HEK293 (cell line): ENCODE data around the gene OBSL1.

Experiments
- CTCF ChIA-PET: fragments of 350-600 bp; formaldehyde crosslinking; extraction: SDS; loops from one replicate; lab custom pipeline; 2021; ENCODE audit warnings: antibody characterized with exemption; lab: Yijun Ruan, JAX
- POLR2A ChIA-PET: fragments of 300-600 bp; formaldehyde crosslinking; extraction: SDS; loops from one replicate; lab custom pipeline; 2020; ENCODE audit warnings: antibody characterized with exemption, inconsistent platforms; lab: Yijun Ruan, JAX
- H3K27ac ChIP-seq: fragments of 200-500 bp; sonication (Bioruptor generic); 2 replicates; pipeline ENCODE4 v1.5.1; 2014; ENCODE audit warnings: low read depth, low read length, control low read depth, inconsistent platforms; ENCODE audit errors: extremely low read depth
- H3K36me3 ChIP-seq, 2 experiments: fragments of 200-500 bp in 1 of 2; sonication (Bioruptor generic) in 1 of 2; 1 replicate in 1 of 2; 2 replicates in 1 of 2; pipeline ENCODE4 v1.5.1; 2014 to 2017; ENCODE audit warnings: inconsistent platforms in 2 of 2, low read length in 2 of 2; ENCODE audit not compliant: control insufficient read depth in 2 of 2, insufficient read depth in 1 of 2
- H3K4me1 ChIP-seq: fragments of 200-500 bp; sonication (Bioruptor generic); 2 replicates; pipeline ENCODE4 v1.5.1; 2014; ENCODE audit warnings: mild to moderate bottlenecking, low read length, inconsistent platforms; ENCODE audit not compliant: control insufficient read depth, insufficient read depth
- H3K4me3 ChIP-seq: 2 replicates; pipeline ENCODE4 v1.5.1; 2011; ENCODE audit warnings: low read depth, mild to moderate bottlenecking, control low read depth, low read length, moderate library complexity
- H3K9me3 ChIP-seq: fragments of 200-500 bp; sonication (Bioruptor generic); 2 replicates; pipeline ENCODE4 v1.5.1; 2014; ENCODE audit warnings: low read depth, low read length, inconsistent platforms; ENCODE audit not compliant: control insufficient read depth, insufficient read depth
- ATF2 ChIP-seq: fragments of 450-650 bp; formaldehyde crosslinking; IDR thresholded peaks from 2 replicates; pipeline ENCODE4 v1.5.1; 2016; ENCODE audit warnings: missing biosample characterization, missing genetic modification characterization, low read depth
- BCL11A ChIP-seq: fragments of 450-650 bp; formaldehyde crosslinking; IDR thresholded peaks from 2 replicates; pipeline ENCODE4 v1.5.1; 2016; ENCODE audit warnings: low read depth, missing biosample characterization, missing genetic modification characterization
- GFI1B ChIP-seq: fragments of 450-650 bp; formaldehyde crosslinking; IDR thresholded peaks from 2 replicates; pipeline ENCODE4 v1.5.1; 2016; ENCODE audit warnings: missing biosample characterization, missing genetic modification characterization
- GLI2 ChIP-seq: fragments of 450-650 bp; formaldehyde crosslinking; IDR thresholded peaks from 2 replicates; pipeline ENCODE4; 2017; ENCODE audit warnings: missing biosample characterization, missing genetic modification characterization, low read depth, borderline replicate concordance
- GLIS1 ChIP-seq: fragments of 450-650 bp; formaldehyde crosslinking; IDR thresholded peaks from 2 replicates; pipeline ENCODE4 v1.5.1; 2016; ENCODE audit warnings: missing biosample characterization, missing genetic modification characterization
- HOXD13 ChIP-seq: sonication (generic); formaldehyde crosslinking; IDR thresholded peaks from 2 replicates; pipeline ENCODE4 v1.8.0; 2022; ENCODE audit warnings: missing genetic modification reagents, borderline replicate concordance
- KLF10 ChIP-seq: fragments of 450-650 bp; IDR thresholded peaks from 2 replicates; pipeline ENCODE4 v1.5.1; 2018; ENCODE audit warnings: missing biosample characterization, mild to moderate bottlenecking, missing genetic modification characterization
- KLF17 ChIP-seq: fragments of 450-650 bp; formaldehyde crosslinking; IDR thresholded peaks from 2 replicates; pipeline ENCODE4 v1.5.1; 2016; ENCODE audit warnings: missing biosample characterization, missing genetic modification characterization
- KLF7 ChIP-seq: fragments of 450-650 bp; formaldehyde crosslinking; IDR thresholded peaks from 2 replicates; pipeline ENCODE4 v1.5.1; 2016; ENCODE audit warnings: missing biosample characterization, missing genetic modification characterization, borderline replicate concordance
- MZF1 ChIP-seq: fragments of 450-650 bp; formaldehyde crosslinking; IDR thresholded peaks from 2 replicates; pipeline ENCODE4 v1.5.1; 2017; ENCODE audit warnings: missing biosample characterization, missing genetic modification characterization, borderline replicate concordance
- SP3 ChIP-seq: fragments of 450-650 bp; formaldehyde crosslinking; IDR thresholded peaks from 2 replicates; pipeline ENCODE4 v1.5.1; 2016; ENCODE audit warnings: missing biosample characterization, missing genetic modification characterization
- SP7 ChIP-seq: fragments of 450-650 bp; formaldehyde crosslinking; IDR thresholded peaks from 2 replicates; pipeline ENCODE4 v1.5.1; 2016; ENCODE audit warnings: missing biosample characterization, missing genetic modification characterization
- ZBTB6 ChIP-seq: fragments of 450-650 bp; formaldehyde crosslinking; IDR thresholded peaks from 2 replicates; pipeline ENCODE4 v1.5.1; 2017; ENCODE audit warnings: missing biosample characterization, missing genetic modification characterization
- ZIC2 ChIP-seq: fragments of 450-650 bp; formaldehyde crosslinking; IDR thresholded peaks from 2 replicates; pipeline ENCODE4 v1.5.1; 2016; ENCODE audit warnings: missing biosample characterization, missing genetic modification characterization
- ZNF155 ChIP-seq: fragments of 450-650 bp; formaldehyde crosslinking; IDR thresholded peaks from 2 replicates; pipeline ENCODE4 v1.5.1; 2016; ENCODE audit warnings: missing biosample characterization, missing genetic modification characterization
- ZNF157 ChIP-seq: fragments of 450-650 bp; formaldehyde crosslinking; IDR thresholded peaks from 2 replicates; pipeline ENCODE4 v1.5.1; 2016; ENCODE audit warnings: missing biosample characterization, missing genetic modification characterization
- ZNF175 ChIP-seq: fragments of 450-650 bp; formaldehyde crosslinking; IDR thresholded peaks from 2 replicates; pipeline ENCODE4 v1.5.1; 2016; ENCODE audit warnings: missing biosample characterization, missing genetic modification characterization
- ZNF335 ChIP-seq: fragments of 450-650 bp; formaldehyde crosslinking; conservative IDR thresholded peaks from 2 replicates; pipeline ENCODE4 v1.5.1; 2016; ENCODE audit warnings: missing biosample characterization, missing genetic modification characterization
- ZNF423 ChIP-seq: fragments of 450-650 bp; formaldehyde crosslinking; IDR thresholded peaks from 2 replicates; pipeline ENCODE4 v1.5.1; 2016; ENCODE audit warnings: missing biosample characterization, missing genetic modification characterization
- ZNF433 ChIP-seq: fragments of 450-650 bp; formaldehyde crosslinking; IDR thresholded peaks from 2 replicates; pipeline ENCODE4 v1.5.1; 2016; ENCODE audit warnings: missing biosample characterization, missing genetic modification characterization, low read depth
- ZNF639 ChIP-seq: fragments of 450-650 bp; formaldehyde crosslinking; IDR thresholded peaks from 2 replicates; pipeline ENCODE4 v1.5.1; 2016; ENCODE audit warnings: missing biosample characterization, missing genetic modification characterization
- ZNF843 ChIP-seq: fragments of 450-650 bp; formaldehyde crosslinking; IDR thresholded peaks from 2 replicates; pipeline ENCODE4 v1.5.1; 2016; ENCODE audit warnings: missing biosample characterization, missing genetic modification characterization
- TF ChIP-seq, protein P1 (sequence below): fragments of 450-650 bp; formaldehyde crosslinking; IDR thresholded peaks from 2 replicates; pipeline ENCODE4 v1.5.1; 2016; ENCODE audit warnings: missing biosample characterization, missing genetic modification characterization
- TF ChIP-seq, protein P2 (sequence below): fragments of 450-650 bp; formaldehyde crosslinking; IDR thresholded peaks from 2 replicates; pipeline ENCODE4 v1.5.1; 2017; ENCODE audit warnings: missing biosample characterization, mild to moderate bottlenecking, missing genetic modification characterization, moderate library complexity

The OBSL1 gene

DNA sequence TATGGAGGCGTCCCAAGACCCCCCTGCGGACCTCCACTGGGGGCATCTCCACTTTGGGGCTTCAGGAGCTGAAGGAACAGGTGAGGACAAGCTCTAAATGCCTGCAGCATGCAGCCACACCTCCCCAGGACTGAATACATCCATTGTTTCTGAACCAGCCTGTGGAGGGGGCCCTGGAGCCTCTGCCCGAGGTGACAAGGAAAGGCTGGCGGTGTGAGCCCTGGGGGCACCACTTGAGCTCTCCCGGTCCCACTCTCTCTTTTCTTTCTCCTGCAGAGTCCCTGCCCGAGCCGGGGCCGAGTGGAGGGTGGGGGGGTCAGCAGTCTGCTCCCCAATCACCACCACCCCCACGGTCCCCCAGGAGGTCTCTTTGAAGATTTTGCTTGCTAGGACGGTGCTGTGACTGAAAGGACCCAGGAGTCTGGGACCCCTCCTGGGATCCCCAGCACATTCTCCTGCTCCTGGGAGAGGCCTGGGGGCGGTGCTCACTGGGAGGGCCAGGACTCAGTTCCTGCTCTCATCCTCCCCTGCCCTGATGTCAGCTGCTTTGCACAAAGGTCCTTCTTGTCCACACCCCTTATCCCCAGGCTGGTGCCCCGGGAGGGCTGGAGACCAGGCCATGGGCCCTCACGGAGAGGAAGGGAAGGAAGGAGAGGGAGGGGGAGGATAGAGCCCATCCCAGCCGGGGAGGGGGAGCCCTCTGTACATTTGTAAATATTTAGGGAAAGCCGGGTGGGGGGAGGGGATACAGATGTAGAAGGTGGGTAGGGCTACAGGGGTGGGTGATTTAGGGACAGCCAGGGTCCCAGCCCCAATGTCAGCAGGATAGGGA is 33.5 kb downstream of the OBSL1 start:
- Histone ChIP-seq H3K4me1 (no peaks in the 10 kb centered on the region), H3K9me3 (no peaks in the 10 kb centered on the region), H3K4me3 (no peak overlapping the region), H3K36me3 (peaks cover 0 to 32% of the 10 kb centered on the region in 2 experiments; a peak in 1 of 3 replicates), H3K27ac (no peak overlapping the region)
- ChIA-PET POLR2A (no interaction called here), CTCF (interaction anchor here (0.5 to 4.2 kb wide), 8 partner anchors 7 to 319 kb away, joined by 3 to 68 read pairs (median 4); no protein-coding TSS in a partner anchor)
- TF ChIP-seq ZNF157 (tag by site-specific recombination) (no peak), HOXD13 (CRISPR knock-in tag) (no peak), ATF2 (tag by site-specific recombination) (no peak), ZNF155 (no peak), ZNF433 (no peak), KLF10 (no peak), SP7 (tag by site-specific recombination) (no peak), ZNF175 (tag by site-specific recombination) (no peak), ZNF843 (tag by site-specific recombination) (no peak), ZBTB6 (tag by site-specific recombination) (no peak), GFI1B (tag by site-specific recombination) (no peak), MZF1 (tag by site-specific recombination) (no peak), KLF7 (tag by site-specific recombination) (no peak), BCL11A (tag by site-specific recombination) (no peak), ZIC2 (peak; percentile 90), GLI2 (tag by site-specific recombination) (no peak), ZNF423 (no peak), ZNF639 (no peak), GLIS1 (peak; percentile 89), SP3 (tag by site-specific recombination) (no peak), KLF17 (tag by site-specific recombination) (peak; percentile 62; the same call in 1 of the 2 replicates), ZNF335 (tag by site-specific recombination) (no peak)
- TF ChIP-seq, protein P1, sequence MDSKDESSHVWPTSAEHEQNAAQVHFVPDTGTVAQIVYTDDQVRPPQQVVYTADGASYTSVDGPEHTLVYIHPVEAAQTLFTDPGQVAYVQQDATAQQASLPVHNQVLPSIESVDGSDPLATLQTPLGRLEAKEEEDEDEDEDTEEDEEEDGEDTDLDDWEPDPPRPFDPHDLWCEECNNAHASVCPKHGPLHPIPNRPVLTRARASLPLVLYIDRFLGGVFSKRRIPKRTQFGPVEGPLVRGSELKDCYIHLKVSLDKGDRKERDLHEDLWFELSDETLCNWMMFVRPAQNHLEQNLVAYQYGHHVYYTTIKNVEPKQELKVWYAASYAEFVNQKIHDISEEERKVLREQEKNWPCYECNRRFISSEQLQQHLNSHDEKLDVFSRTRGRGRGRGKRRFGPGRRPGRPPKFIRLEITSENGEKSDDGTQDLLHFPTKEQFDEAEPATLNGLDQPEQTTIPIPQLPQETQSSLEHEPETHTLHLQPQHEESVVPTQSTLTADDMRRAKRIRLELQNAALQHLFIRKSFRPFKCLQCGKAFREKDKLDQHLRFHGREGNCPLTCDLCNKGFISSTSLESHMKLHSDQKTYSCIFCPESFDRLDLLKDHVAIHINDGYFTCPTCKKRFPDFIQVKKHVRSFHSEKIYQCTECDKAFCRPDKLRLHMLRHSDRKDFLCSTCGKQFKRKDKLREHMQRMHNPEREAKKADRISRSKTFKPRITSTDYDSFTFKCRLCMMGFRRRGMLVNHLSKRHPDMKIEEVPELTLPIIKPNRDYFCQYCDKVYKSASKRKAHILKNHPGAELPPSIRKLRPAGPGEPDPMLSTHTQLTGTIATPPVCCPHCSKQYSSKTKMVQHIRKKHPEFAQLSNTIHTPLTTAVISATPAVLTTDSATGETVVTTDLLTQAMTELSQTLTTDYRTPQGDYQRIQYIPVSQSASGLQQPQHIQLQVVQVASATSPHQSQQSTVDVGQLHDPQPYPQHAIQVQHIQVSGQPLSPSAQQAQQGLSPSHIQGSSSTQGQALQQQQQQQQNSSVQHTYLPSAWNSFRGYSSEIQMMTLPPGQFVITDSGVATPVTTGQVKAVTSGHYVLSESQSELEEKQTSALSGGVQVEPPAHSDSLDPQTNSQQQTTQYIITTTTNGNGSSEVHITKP (tag by site-specific recombination): peak; percentile 85
- TF ChIP-seq, protein P2, sequence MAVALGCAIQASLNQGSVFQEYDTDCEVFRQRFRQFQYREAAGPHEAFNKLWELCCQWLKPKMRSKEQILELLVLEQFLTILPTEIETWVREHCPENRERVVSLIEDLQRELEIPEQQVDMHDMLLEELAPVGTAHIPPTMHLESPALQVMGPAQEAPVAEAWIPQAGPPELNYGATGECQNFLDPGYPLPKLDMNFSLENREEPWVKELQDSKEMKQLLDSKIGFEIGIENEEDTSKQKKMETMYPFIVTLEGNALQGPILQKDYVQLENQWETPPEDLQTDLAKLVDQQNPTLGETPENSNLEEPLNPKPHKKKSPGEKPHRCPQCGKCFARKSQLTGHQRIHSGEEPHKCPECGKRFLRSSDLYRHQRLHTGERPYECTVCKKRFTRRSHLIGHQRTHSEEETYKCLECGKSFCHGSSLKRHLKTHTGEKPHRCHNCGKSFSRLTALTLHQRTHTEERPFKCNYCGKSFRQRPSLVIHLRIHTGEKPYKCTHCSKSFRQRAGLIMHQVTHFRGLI (tag by site-specific recombination): no peak
